HG03175 (cell line): ENCODE data around the gene STAT5B.
A peak's percentile ranks its signal among the peaks of the same experiment; 100 is the strongest.
"Not testable (repeated sequence)": the region's sequence is repeated elsewhere in the genome, so short reads cannot be mapped to it uniquely, and the experiment has no call there.

Source experiments
- ATAC-seq: cut with Tn5 transposase; IDR thresholded peaks from one replicate; pipeline ENCODE4 v1.9.1; 2021; ENCODE audit warnings: mild to moderate bottlenecking, moderate library complexity; ENCODE audit not compliant: unreplicated experiment

Gene STAT5B

GRCh38 chr17:42307362-42307927 is 31.3 kb upstream of the STAT5B start:
- no peak for ATAC-seq

GRCh38 chr17:42306385-42306667 is 30.1 kb upstream of the STAT5B start:
- no peak for ATAC-seq

GRCh38 chr17:42305543-42306384 is 29.6 kb upstream of the STAT5B start:
- ATAC-seq, result no peak

GRCh38 chr17:42305031-42305330 is 28.8 kb upstream of the STAT5B start:
- not testable (repeated sequence) for ATAC-seq

- no peak for ATAC-seq
These were observed 28.2 kb upstream of the STAT5B start for GRCh38 chr17:42304187-42305030.

GRCh38 chr17:42303694-42304093 is 27.5 kb upstream of the STAT5B start:
- ATAC-seq, result no peak

GRCh38 chr17:42301022-42301421 is 24.8 kb upstream of the STAT5B start:
- no peak for ATAC-seq

GRCh38 chr17:42299913-42300312 is 23.7 kb upstream of the STAT5B start:
- ATAC-seq, result not testable (repeated sequence)

- not testable (repeated sequence) for ATAC-seq
These were observed 23.2 kb upstream of the STAT5B start for GRCh38 chr17:42299361-42299760.

- ATAC-seq, result not testable (repeated sequence)
These were observed 21.6 kb upstream of the STAT5B start for GRCh38 chr17:42297775-42298174.

GRCh38 chr17:42296012-42296411 is 19.8 kb upstream of the STAT5B start:
- no peak for ATAC-seq

- ATAC-seq, result no peak
These were observed 18.5 kb upstream of the STAT5B start for GRCh38 chr17:42294469-42295398.

GRCh38 chr17:42291129-42291528 is 14.9 kb upstream of the STAT5B start:
- no peak for ATAC-seq

GRCh38 chr17:42290577-42290976 is 14.4 kb upstream of the STAT5B start:
- no peak for ATAC-seq

GRCh38 chr17:42289611-42290181 is 13.5 kb upstream of the STAT5B start:
- ATAC-seq, result no peak

GRCh38 chr17:42288803-42289610 is 12.8 kb upstream of the STAT5B start:
- peak; percentile 18 for ATAC-seq

GRCh38 chr17:42287977-42288802 is 12.0 kb upstream of the STAT5B start, which contains the start of gene STAT5A:
Gene STAT5A (plus strand): TSS chr17:42288498. CDS start chr17:42289412, 914 bp downstream.
- ATAC-seq, result peak; percentile 59

- ATAC-seq, result no peak
These were observed 11.2 kb upstream of the STAT5B start for GRCh38 chr17:42287305-42287976.
